GM18520 (cell line): Measurements from ENCODE around the gene TINCR.
"Not testable (repeated sequence)": the region's sequence is repeated elsewhere in the genome, so short reads cannot be mapped to it uniquely, and the experiment has no call there.

Source experiments
- ATAC-seq: cut with Tn5 transposase; IDR thresholded peaks from one replicate; pipeline ENCODE4 v1.9.1; 2021; ENCODE audit not compliant: unreplicated experiment

TINCR gene

GRCh38 chr19:5561559-5561958 is 6.2 kb downstream of the TINCR start:
- no peak for ATAC-seq

GRCh38 chr19:5560156-5560555 is 7.6 kb downstream of the TINCR start:
- no peak for ATAC-seq

GRCh38 chr19:5559804-5560133 is 8.0 kb downstream of the TINCR start:
- no peak for ATAC-seq

- no peak for ATAC-seq
Measured at GRCh38 chr19:5558101-5558621, 9.6 kb downstream of the TINCR start.

GRCh38 chr19:5557691-5558090 is 10.1 kb downstream of the TINCR start:
- ATAC-seq = no peak

- no peak for ATAC-seq
Measured at GRCh38 chr19:5554828-5555227, 12.9 kb downstream of the TINCR start.

- no peak for ATAC-seq
Measured at GRCh38 chr19:5553892-5554291, 13.9 kb downstream of the TINCR start.

GRCh38 chr19:5547881-5548280 is 19.9 kb downstream of the TINCR start:
- no peak for ATAC-seq

- ATAC-seq = no peak
Measured at GRCh38 chr19:5545984-5546383, 21.8 kb downstream of the TINCR start.

GRCh38 chr19:5545051-5545450 is 22.7 kb downstream of the TINCR start:
- ATAC-seq = no peak

- ATAC-seq = no peak
Measured at GRCh38 chr19:5542665-5543064, 25.1 kb downstream of the TINCR start.

- ATAC-seq = no peak
Measured at GRCh38 chr19:5541456-5541855, 26.3 kb downstream of the TINCR start.

GRCh38 chr19:5540208-5540607 is 27.5 kb downstream of the TINCR start:
- ATAC-seq = no peak

GRCh38 chr19:5537870-5538269 is 29.9 kb downstream of the TINCR start:
- ATAC-seq = no peak

GRCh38 chr19:5536982-5537579 is 30.7 kb downstream of the TINCR start:
- ATAC-seq = not testable (repeated sequence)

- no peak for ATAC-seq
Measured at GRCh38 chr19:5536337-5536894, 31.3 kb downstream of the TINCR start.

- ATAC-seq = no peak
Measured at GRCh38 chr19:5534787-5535586, 32.8 kb downstream of the TINCR start.

- ATAC-seq = no peak
Measured at GRCh38 chr19:5533257-5533656, 34.5 kb downstream of the TINCR start.

GRCh38 chr19:5530701-5531100 is 37.1 kb downstream of the TINCR start:
- no peak for ATAC-seq

GRCh38 chr19:5526691-5527090 is 41.1 kb downstream of the TINCR start:
- no peak for ATAC-seq

- ATAC-seq = no peak
Measured at GRCh38 chr19:5524081-5524480, 43.7 kb downstream of the TINCR start.

- ATAC-seq = no peak
Measured at GRCh38 chr19:5522106-5522505, 45.6 kb downstream of the TINCR start.
